HEK293 (cell line): ENCODE measurements around the gene RGS7.

Experiments
- CTCF ChIP-seq: fragments of 450-650 bp; formaldehyde crosslinking; IDR thresholded peaks from 2 replicates; pipeline ENCODE4 v1.5.1; 2016; ENCODE audit warnings: missing biosample characterization, missing genetic modification characterization
- HOXD13 ChIP-seq: sonication (generic); formaldehyde crosslinking; IDR thresholded peaks from 2 replicates; pipeline ENCODE4 v1.8.0; 2022; ENCODE audit warnings: missing genetic modification reagents, borderline replicate concordance
- PATZ1 ChIP-seq: fragments of 450-650 bp; formaldehyde crosslinking; IDR thresholded peaks from 2 replicates; pipeline ENCODE4 v1.5.1; 2016; ENCODE audit warnings: missing biosample characterization, missing genetic modification characterization
- YY1 ChIP-seq: fragments of 450-650 bp; formaldehyde crosslinking; IDR thresholded peaks from 2 replicates; pipeline ENCODE4 v1.5.1; 2018; ENCODE audit warnings: missing biosample characterization, missing genetic modification characterization
- ZBTB10 ChIP-seq: fragments of 450-650 bp; formaldehyde crosslinking; IDR thresholded peaks from 2 replicates; pipeline ENCODE4 v1.5.1; 2016; ENCODE audit warnings: missing biosample characterization, missing genetic modification characterization
- ZBTB11 ChIP-seq: fragments of 450-650 bp; formaldehyde crosslinking; conservative IDR thresholded peaks from 2 replicates; pipeline ENCODE4 v1.5.1; 2016; ENCODE audit warnings: low read depth, missing biosample characterization, missing genetic modification characterization
- ZNF19 ChIP-seq: fragments of 450-650 bp; formaldehyde crosslinking; IDR thresholded peaks from 2 replicates; pipeline ENCODE4; 2016; ENCODE audit warnings: missing biosample characterization, missing genetic modification characterization, low read depth
- ZNF239 ChIP-seq: fragments of 450-650 bp; formaldehyde crosslinking; IDR thresholded peaks from 2 replicates; pipeline ENCODE4 v1.5.1; 2016; ENCODE audit warnings: missing biosample characterization, missing genetic modification characterization
- ZNF362 ChIP-seq: fragments of 450-650 bp; formaldehyde crosslinking; IDR thresholded peaks from 2 replicates; pipeline ENCODE4 v1.5.1; 2016; ENCODE audit warnings: missing biosample characterization, missing genetic modification characterization
- ZNF416 ChIP-seq: fragments of 450-650 bp; formaldehyde crosslinking; IDR thresholded peaks from 2 replicates; pipeline ENCODE4 v1.5.1; 2016; ENCODE audit warnings: missing biosample characterization, missing genetic modification characterization
- ZNF530 ChIP-seq: fragments of 450-650 bp; formaldehyde crosslinking; IDR thresholded peaks from 2 replicates; pipeline ENCODE4 v1.5.1; 2016; ENCODE audit warnings: low read depth, missing biosample characterization, missing genetic modification characterization
- ZNF785 ChIP-seq: fragments of 450-650 bp; formaldehyde crosslinking; IDR thresholded peaks from 2 replicates; pipeline ENCODE4 v1.5.1; 2016; ENCODE audit warnings: missing biosample characterization, missing genetic modification characterization
- TF ChIP-seq, protein P1 (sequence below): fragments of 450-650 bp; formaldehyde crosslinking; conservative IDR thresholded peaks from 2 replicates; pipeline ENCODE4 v1.5.1; 2016; ENCODE audit warnings: low read depth, missing biosample characterization, missing genetic modification characterization
- TF ChIP-seq, protein P2 (sequence below): fragments of 450-650 bp; formaldehyde crosslinking; IDR thresholded peaks from 2 replicates; pipeline ENCODE4 v1.5.1; 2016; ENCODE audit warnings: missing biosample characterization, missing genetic modification characterization, low read depth

GRCh38 chr1:241352401-241352800 is 4.6 kb downstream of the RGS7 start:
- no peak for TF ChIP-seq YY1 (tag by site-specific recombination)
- TF ChIP-seq, protein P1, sequence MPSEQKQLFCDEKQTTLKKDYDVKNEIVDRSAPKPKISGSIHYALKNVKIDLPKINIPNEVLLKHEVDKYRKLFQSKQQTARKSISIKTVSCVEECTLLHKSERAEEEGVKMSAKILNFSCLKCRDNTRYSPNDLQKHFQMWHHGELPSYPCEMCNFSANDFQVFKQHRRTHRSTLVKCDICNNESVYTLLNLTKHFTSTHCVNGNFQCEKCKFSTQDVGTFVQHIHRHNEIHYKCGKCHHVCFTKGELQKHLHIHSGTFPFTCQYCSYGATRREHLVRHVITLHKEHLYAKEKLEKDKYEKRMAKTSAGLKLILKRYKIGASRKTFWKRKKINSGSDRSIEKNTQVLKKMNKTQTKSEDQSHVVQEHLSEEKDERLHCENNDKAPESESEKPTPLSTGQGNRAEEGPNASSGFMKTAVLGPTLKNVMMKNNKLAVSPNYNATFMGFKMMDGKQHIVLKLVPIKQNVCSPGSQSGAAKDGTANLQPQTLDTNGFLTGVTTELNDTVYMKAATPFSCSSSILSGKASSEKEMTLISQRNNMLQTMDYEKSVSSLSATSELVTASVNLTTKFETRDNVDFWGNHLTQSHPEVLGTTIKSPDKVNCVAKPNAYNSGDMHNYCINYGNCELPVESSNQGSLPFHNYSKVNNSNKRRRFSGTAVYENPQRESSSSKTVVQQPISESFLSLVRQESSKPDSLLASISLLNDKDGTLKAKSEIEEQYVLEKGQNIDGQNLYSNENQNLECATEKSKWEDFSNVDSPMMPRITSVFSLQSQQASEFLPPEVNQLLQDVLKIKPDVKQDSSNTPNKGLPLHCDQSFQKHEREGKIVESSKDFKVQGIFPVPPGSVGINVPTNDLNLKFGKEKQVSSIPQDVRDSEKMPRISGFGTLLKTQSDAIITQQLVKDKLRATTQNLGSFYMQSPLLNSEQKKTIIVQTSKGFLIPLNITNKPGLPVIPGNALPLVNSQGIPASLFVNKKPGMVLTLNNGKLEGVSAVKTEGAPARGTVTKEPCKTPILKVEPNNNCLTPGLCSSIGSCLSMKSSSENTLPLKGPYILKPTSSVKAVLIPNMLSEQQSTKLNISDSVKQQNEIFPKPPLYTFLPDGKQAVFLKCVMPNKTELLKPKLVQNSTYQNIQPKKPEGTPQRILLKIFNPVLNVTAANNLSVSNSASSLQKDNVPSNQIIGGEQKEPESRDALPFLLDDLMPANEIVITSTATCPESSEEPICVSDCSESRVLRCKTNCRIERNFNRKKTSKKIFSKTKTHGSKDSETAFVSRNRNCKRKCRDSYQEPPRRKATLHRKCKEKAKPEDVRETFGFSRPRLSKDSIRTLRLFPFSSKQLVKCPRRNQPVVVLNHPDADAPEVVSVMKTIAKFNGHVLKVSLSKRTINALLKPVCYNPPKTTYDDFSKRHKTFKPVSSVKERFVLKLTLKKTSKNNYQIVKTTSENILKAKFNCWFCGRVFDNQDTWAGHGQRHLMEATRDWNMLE (tag by site-specific recombination), result no peak
- no peak for TF ChIP-seq CTCF (tag by site-specific recombination)
- TF ChIP-seq ZNF785 (tag by site-specific recombination), result no peak
- TF ChIP-seq ZNF416, result no peak
- no peak for TF ChIP-seq ZNF362
- no peak for TF ChIP-seq ZNF239
- no peak for TF ChIP-seq ZNF530 (tag by site-specific recombination)
- no peak for TF ChIP-seq ZNF19 (tag by site-specific recombination)
- no peak for TF ChIP-seq HOXD13 (CRISPR knock-in tag)
- TF ChIP-seq ZBTB11 (tag by site-specific recombination), result no peak
- no peak for TF ChIP-seq PATZ1
- TF ChIP-seq, protein P2, sequence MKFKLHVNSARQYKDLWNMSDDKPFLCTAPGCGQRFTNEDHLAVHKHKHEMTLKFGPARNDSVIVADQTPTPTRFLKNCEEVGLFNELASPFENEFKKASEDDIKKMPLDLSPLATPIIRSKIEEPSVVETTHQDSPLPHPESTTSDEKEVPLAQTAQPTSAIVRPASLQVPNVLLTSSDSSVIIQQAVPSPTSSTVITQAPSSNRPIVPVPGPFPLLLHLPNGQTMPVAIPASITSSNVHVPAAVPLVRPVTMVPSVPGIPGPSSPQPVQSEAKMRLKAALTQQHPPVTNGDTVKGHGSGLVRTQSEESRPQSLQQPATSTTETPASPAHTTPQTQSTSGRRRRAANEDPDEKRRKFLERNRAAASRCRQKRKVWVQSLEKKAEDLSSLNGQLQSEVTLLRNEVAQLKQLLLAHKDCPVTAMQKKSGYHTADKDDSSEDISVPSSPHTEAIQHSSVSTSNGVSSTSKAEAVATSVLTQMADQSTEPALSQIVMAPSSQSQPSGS (tag by site-specific recombination), result no peak
- TF ChIP-seq ZBTB10, result no peak
